COLO668 (cell line): ENCODE data around the gene PRM2.

Experiments
- DNase-seq: peaks from one replicate; lab custom pipeline; 2025; ENCODE audit not compliant: unreplicated experiment; lab: John Stamatoyannopoulos, UW

The PRM2 gene

GRCh38 chr16:11250786-11251524 is 25.3 kb downstream of the PRM2 start:
- DNase-seq = no peak

DNA sequence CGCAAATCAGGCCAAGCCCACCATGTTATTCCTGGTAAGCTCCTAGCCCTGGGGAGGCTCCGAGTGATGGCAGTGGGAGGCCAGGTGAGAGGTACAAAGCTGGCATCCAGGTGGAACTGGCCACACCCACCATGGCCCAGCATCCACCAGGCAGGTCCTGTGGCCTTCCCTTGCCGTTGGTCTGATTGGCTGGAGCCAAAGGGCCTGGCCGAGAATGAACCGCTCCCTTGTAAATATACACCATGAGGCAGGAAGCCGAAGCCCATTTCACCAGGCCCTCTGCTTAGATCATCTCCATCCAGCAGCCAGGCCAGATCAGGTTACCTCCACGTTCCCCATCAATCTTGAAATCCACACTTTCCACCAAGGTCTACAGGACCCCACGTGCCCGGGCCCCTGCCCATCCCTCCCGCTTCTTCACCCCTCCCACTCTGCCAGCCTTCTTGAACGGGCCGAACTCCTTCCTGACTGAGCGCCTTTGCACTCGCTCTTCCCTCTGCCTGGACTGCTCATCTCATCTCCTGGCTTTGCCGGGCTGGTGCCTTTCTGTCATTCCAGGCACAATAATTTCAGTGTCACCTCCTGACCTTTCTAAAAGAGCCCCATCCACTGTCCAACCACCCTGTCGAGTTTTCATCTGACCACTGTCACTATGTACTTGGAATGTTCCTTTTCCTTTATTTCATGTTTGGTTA is 26.0 kb downstream of the PRM2 start:
- DNase-seq = peak; percentile 80

GRCh38 chr16:11249233-11250061 is 26.8 kb downstream of the PRM2 start:
- no peak for DNase-seq

DNA sequence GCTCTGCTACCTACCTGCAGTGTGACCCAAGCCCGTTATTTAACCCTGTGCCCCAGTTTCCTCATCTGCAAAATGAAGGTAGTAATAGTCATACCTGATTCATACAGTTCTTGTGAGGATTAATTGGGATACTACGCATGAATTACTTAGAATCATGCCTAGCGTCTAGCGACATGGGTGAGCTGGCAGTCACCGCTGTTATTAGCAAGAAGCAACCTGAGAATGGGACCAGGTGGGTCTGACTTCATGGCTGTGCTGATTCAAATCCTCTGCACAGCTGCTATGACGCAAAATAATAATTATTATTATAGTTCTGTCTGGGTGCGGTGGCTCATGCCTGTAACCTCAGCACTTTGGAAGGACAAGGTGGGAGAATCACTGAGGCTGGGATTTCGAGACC is 28.1 kb downstream of the PRM2 start:
- DNase-seq = no peak

- DNase-seq = no peak
These were observed 30.3 kb downstream of the PRM2 start for GRCh38 chr16:11245988-11246387.

DNA sequence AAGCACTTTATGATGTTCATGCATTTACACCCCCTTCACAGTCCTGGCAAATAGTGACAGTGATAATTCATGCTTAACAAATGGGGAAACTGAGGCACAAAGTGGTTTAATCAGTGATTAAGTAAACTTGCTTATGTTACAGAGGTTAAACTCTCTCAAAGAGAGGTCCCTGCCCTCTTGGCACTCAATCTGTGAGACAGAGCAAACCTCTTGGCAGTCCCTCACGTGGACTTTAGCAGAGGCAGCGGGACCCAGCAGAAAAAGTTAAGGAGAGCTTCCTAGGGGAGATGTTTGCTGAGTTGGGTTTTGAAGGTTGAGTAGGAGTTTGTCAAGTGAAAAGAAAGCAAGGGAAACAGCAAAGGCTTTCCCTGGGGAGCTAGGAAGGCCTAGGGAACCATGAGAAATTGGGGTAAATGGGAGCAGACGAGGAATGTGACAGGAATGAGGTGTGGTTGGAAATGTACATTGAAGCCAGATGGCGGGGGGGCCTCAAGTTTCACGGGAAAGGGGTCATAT is 31.0 kb downstream of the PRM2 start:
- DNase-seq = no peak

GRCh38 chr16:11242658-11243057 is 33.6 kb downstream of the PRM2 start:
- no peak for DNase-seq

DNA sequence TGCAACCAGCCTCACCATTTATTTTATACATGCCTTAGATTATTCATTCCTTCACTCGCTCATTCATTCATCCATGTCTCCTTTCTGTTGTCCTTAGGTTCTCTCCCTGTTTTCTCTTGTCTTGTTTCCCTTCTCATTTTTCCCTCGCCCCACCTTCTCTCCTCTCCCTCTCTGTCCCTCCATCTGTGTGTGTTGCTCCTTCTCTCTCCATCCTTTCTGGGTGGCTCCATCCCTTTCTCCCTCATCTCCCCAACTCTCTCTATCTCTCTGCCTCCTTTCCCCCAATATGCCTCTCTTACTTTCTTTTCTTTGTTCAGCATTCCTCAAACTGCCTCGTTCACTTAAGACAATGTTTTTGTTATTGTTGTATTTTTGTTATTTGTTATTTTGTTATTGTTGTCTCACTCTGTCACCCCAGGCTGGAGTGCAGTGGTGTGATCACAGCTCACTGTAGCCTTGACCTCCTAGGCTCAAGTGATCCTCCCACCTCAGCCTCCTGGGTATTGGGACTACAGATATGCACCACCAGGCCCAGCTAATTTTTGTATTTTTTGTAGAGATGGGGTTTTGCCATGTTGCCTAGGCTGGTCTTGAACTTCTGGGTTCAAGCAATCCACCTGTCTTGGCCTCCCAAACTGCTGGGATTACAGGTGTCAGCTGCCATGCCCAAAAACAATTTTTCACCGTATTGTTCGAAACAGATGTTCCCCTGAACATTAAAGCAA is 34.6 kb downstream of the PRM2 start:
- no peak for DNase-seq

GRCh38 chr16:11240636-11241473 is 35.4 kb downstream of the PRM2 start:
- peak; percentile 25 for DNase-seq

GRCh38 chr16:11239644-11240632 is 36.3 kb downstream of the PRM2 start:
- DNase-seq = no peak

- no peak for DNase-seq
These were observed 37.7 kb downstream of the PRM2 start for GRCh38 chr16:11238272-11239202.

- no peak for DNase-seq
These were observed 39.6 kb downstream of the PRM2 start for GRCh38 chr16:11236461-11237254.

- DNase-seq = peak; percentile 87
These were observed 40.6 kb downstream of the PRM2 start for GRCh38 chr16:11235703-11235991.

- no peak for DNase-seq
These were observed 41.2 kb downstream of the PRM2 start for GRCh38 chr16:11234884-11235702.

GRCh38 chr16:11233727-11234376 is 42.4 kb downstream of the PRM2 start:
- no peak for DNase-seq
